SJSA1 (cell line): Measurements from ENCODE around the gene RGMB. TPM values are rescaled to one million over a fixed set of nuclear protein-coding genes. Genes with fewer than 3 reads are reported as not detected.

Experiments used
- DNase-seq, 2 experiments: peaks; one replicate each; pipeline ENCODE4 v3.0.0-alpha.2; 2015 to 2020; ENCODE audit warnings: low spot score in 2 of 2, low read depth in 1 of 2
- H3K27ac ChIP-seq: fragments of 250-450 bp; sonication (Bioruptor Pico); 2 replicates; pipeline ENCODE4 v1.5.1; 2020; ENCODE audit warnings: mild to moderate bottlenecking, moderate library complexity
- H3K27me3 ChIP-seq: fragments of 250-450 bp; sonication (Bioruptor Pico); replicated peaks from 2 replicates; pipeline ENCODE4 v1.5.1; 2020; ENCODE audit warnings: mild to moderate bottlenecking, moderate library complexity
- H3K36me3 ChIP-seq: fragments of 250-450 bp; sonication (Bioruptor Pico); 2 replicates; pipeline ENCODE4 v1.5.1; 2020; ENCODE audit warnings: mild to moderate bottlenecking
- H3K4me1 ChIP-seq: fragments of 250-450 bp; sonication (Bioruptor Pico); replicated peaks from 2 replicates; pipeline ENCODE4 v1.6.1; 2021; ENCODE audit warnings: mild to moderate bottlenecking
- H3K4me3 ChIP-seq: fragments of 250-450 bp; sonication (Bioruptor Pico); 2 replicates; pipeline ENCODE4 v1.5.1; 2020; ENCODE audit warnings: mild to moderate bottlenecking
- H3K9me3 ChIP-seq: fragments of 250-450 bp; sonication (Bioruptor Pico); replicated peaks from 2 replicates; pipeline ENCODE4 v1.5.1; 2020; ENCODE audit warnings: mild to moderate bottlenecking
- total RNA-seq: library from RNA; depleted of rRNA; stranded (reverse); fragments of >200 nt; shearing (Covaris generic); gene quantifications from 2 replicates; pipeline ENCODE4 v1.2.3, GENCODE V29; 2014; rRNA removed

The RGMB gene
- total RNA-seq, 1 experiment from 2014 or later, result 39.2 TPM

- Histone ChIP-seq H3K4me1 (no peaks in the 10 kb centered on the region), H3K4me3 (no peak overlapping the region), H3K27me3 (no peaks in the 10 kb centered on the region), H3K36me3 (no peaks in the 10 kb centered on the region), H3K27ac (no peak overlapping the region), H3K9me3 (0 out of 2 replicates have a peak, but pooled peaks cover 2% of the 10 kb centered on the region)
- DNase-seq, result no peak
Observed at GRCh38 chr5:98843481-98843880, 70.0 kb downstream of the RGMB start.

GRCh38 chr5:98844865-98845264, 71.4 kb downstream of the RGMB start:
- H3K4me3 ChIP-seq, result no peak overlapping the region
- H3K36me3 ChIP-seq, result no peaks in the 10 kb centered on the region
- H3K27ac ChIP-seq, result no peak overlapping the region
- DNase-seq, result no peak
- no peaks in the 10 kb centered on the region for H3K4me1 ChIP-seq
- 0 out of 2 replicates have a peak, but pooled peaks cover 2% of the 10 kb centered on the region for H3K9me3 ChIP-seq
- no peaks in the 10 kb centered on the region for H3K27me3 ChIP-seq

GRCh38 chr5:98845878-98846277, 72.4 kb downstream of the RGMB start:
- Histone ChIP-seq H3K27ac (no peak overlapping the region), H3K36me3 (no peaks in the 10 kb centered on the region), H3K27me3 (no peaks in the 10 kb centered on the region), H3K9me3 (0 out of 2 replicates have a peak, but pooled peaks cover 2% of the 10 kb centered on the region), H3K4me1 (no peaks in the 10 kb centered on the region), H3K4me3 (no peak overlapping the region)
- DNase-seq, result no peak

Other genes with a start within 250 kb of the RGMB start
- gene CHD1, start 155.3 kb downstream of the RGMB start, total RNA-seq, result 27.3 and 61.0 TPM in 2 replicates